ES-I3 (cell line): ENCODE measurements around the gene FARP1.

Source experiments
- H3K36me3 ChIP-seq: 2 replicates; pipeline ENCODE4 v1.6.1; 2013; ENCODE audit warnings: mild to moderate bottlenecking, low read length, control low read depth, moderate library complexity; ENCODE audit not compliant: insufficient read depth
- H3K4me1 ChIP-seq: 2 replicates; pipeline ENCODE4 v1.6.1; 2013; ENCODE audit warnings: mild to moderate bottlenecking, control low read depth, low read length; ENCODE audit not compliant: insufficient read depth
- H3K9ac ChIP-seq: 2 replicates; pipeline ENCODE4 v1.6.1; 2013; ENCODE audit warnings: low read depth, mild to moderate bottlenecking, low read length, moderate library complexity
- H3K9me3 ChIP-seq: 2 replicates; pipeline ENCODE4 v1.6.1; 2013; ENCODE audit warnings: mild to moderate bottlenecking, low read length, moderate library complexity; ENCODE audit not compliant: control insufficient read depth, insufficient read depth

Gene FARP1

DNA sequence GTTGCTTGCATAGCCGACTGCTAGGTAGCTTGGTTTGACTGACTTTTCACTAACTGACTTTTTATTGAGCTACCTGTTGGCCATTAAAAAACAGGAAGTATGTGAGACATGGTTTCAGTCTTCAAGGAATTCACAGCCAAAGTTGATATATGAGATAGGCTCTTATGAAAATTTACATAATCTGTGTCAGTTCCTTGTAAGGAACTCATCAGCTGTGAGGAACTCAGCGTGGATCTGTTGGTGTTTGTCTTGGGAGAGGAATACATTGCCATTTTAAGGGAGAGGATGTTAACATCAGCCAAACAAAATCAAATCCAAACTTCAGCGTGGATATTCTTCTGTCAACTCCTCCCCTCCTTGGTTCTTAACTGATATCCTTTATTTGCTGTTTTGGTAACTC is 32.1 kb downstream of the FARP1 start:
- Histone ChIP-seq H3K9me3 (no peaks in the 10 kb centered on the region), H3K9ac (no peak overlapping the region), H3K36me3 (0 out of 2 replicates have a peak, but pooled peaks cover 2% of the 10 kb centered on the region), H3K4me1 (peaks cover 41% of the 10 kb centered on the region)

DNA sequence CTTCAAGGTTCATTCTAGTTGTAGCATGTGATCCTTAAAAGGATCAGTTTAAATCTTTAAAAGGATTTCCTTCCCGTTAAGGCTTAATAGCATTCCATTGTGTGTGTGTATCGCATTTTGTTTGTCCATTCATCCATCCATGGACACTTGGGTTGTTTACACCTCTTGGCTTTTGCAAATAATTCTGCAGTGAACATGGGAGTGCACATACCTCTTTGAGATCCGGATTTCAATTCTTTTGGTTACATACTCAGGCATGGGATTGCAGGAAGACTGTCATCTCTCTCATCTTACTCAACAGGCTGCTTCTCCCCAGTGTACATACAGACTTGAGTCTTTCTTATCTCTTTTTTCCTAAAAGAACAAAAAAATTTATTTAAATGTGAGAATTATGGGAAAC is 32.9 kb downstream of the FARP1 start:
- 0 out of 2 replicates have a peak, but pooled peaks cover 2% of the 10 kb centered on the region for H3K36me3 ChIP-seq
- H3K9ac ChIP-seq = no peak overlapping the region
- H3K4me1 ChIP-seq = peaks cover 44% of the 10 kb centered on the region
- H3K9me3 ChIP-seq = no peaks in the 10 kb centered on the region

DNA sequence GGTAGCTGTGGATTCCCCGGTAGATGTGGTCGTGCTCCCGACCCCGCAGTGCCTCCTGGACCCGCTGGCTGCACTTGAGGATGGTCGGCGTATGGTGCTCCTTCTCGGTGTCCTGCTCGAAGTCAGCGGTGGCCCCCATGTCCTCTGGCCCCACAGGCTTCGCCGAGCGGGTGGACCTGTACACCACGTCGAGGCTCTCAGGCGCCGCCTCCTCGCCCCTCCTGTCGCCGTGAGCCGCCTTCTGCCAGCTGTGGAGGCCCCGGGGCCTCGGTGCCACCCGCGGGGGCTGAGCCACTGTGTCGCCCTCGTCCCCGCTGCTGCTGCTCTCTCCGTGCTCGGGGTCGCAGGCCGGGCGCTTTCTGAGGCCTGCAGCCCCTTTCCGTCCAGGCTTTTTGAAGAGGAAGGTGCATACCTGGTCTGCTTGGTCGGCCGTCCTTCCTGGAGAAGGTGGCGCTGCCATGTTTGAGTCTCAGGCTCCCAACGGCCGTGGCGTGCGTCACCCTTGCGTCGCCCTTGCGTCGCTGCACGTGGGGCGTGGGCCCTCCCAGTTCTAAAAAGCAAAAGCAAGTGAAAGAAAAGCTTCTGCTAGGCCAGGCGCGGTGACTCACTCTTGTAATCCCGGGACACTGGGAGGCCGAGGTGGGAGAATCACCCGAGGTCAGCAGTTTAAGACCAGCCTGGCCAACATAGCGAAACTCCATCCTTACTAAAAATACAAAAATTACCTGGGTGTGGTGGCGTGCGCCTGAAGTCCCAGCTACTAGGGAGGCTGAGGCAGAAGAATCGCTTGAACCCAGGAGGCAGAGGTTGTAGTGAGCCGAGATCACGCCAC is 34.1 kb downstream of the FARP1 start, which contains the start of gene RNF113B:
TSS of gene RNF113B (minus strand) at position 493 of the 832 bp plus-strand sequence. CDS start at position 460, 33 bp downstream.
- H3K36me3 ChIP-seq = no peaks in the 10 kb centered on the region
- H3K9me3 ChIP-seq = no peaks in the 10 kb centered on the region
- peaks cover 34% of the 10 kb centered on the region for H3K4me1 ChIP-seq
- no peak within 1 kb of the TSS for H3K9ac ChIP-seq

GRCh38 chr13:98180092-98180491 is 37.2 kb downstream of the FARP1 start:
- H3K4me1 ChIP-seq = peaks cover 6% of the 10 kb centered on the region; the same call in 1 of the 2 replicates
- no peaks in the 10 kb centered on the region for H3K36me3 ChIP-seq

GRCh38 chr13:98181111-98181815 is 38.4 kb downstream of the FARP1 start:
- Histone ChIP-seq H3K4me1 (peaks cover 4% of the 10 kb centered on the region; the same call in 1 of the 2 replicates), H3K9me3 (no peaks in the 10 kb centered on the region), H3K36me3 (no peaks in the 10 kb centered on the region), H3K9ac (no peak overlapping the region)

More at GRCh38 chr13:98180092-98180491, 37.2 kb downstream of the FARP1 start:
- Histone ChIP-seq H3K9me3 (no peaks in the 10 kb centered on the region), H3K9ac (no peak overlapping the region)

DNA sequence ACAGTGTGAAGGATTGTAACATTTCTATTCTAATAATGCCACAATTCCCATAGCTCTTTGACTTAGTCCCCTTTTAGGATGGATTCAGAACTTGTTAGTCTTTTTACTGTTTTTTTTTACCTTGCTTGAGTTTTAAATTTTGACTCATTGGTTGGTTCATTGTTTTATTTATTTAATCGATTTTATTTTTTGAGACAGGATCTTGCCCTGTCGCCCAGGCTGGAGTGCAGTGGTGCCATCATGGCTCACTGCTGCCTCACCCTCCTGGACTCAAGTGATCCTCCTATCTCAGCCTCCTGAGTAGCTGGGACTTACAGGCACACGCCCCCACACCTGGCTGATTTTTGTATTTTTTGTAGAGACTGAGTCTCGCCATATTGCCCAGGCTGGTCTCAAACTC is 39.3 kb downstream of the FARP1 start:
- no peaks in the 10 kb centered on the region for H3K36me3 ChIP-seq
- H3K9me3 ChIP-seq = no peaks in the 10 kb centered on the region
- H3K4me1 ChIP-seq = peaks cover 4% of the 10 kb centered on the region; the same call in 1 of the 2 replicates
- H3K9ac ChIP-seq = no peak overlapping the region

- H3K9me3 ChIP-seq = no peaks in the 10 kb centered on the region
- H3K4me1 ChIP-seq = peaks cover 4% of the 10 kb centered on the region; the same call in 1 of the 2 replicates
- H3K36me3 ChIP-seq = no peaks in the 10 kb centered on the region
- no peak overlapping the region for H3K9ac ChIP-seq
Measured at GRCh38 chr13:98182589-98182988, 39.7 kb downstream of the FARP1 start.

GRCh38 chr13:98184792-98185191 is 41.9 kb downstream of the FARP1 start:
- H3K4me1 ChIP-seq = peaks cover 8% of the 10 kb centered on the region; the same call in 1 of the 2 replicates

GRCh38 chr13:98187155-98187964 is 44.5 kb downstream of the FARP1 start:
- no peak overlapping the region for H3K9ac ChIP-seq
- no peaks in the 10 kb centered on the region for H3K9me3 ChIP-seq

More at GRCh38 chr13:98184792-98185191, 41.9 kb downstream of the FARP1 start:
- H3K9ac ChIP-seq = no peak overlapping the region
- no peaks in the 10 kb centered on the region for H3K36me3 ChIP-seq
- no peaks in the 10 kb centered on the region for H3K9me3 ChIP-seq

DNA sequence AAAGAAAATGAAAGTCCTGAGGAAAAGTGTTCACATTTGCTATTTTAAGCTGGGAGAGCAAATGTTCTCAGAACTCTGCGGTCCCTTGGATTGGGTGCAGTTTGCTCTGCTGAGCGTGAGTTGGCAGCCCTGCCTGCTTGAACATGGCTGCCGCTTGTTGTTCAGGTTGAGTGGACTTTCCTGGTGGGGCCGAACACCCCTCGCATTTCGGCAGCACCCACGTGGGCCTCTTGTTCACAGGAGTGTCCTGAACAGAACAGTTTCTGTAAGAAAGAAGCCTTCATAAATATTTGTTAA is 45.0 kb downstream of the FARP1 start:
- 0 out of 2 replicates have a peak, but pooled peaks cover 4% of the 10 kb centered on the region for H3K4me1 ChIP-seq
- no peaks in the 10 kb centered on the region for H3K36me3 ChIP-seq
- no peak overlapping the region for H3K9ac ChIP-seq
- no peaks in the 10 kb centered on the region for H3K9me3 ChIP-seq

More at GRCh38 chr13:98187155-98187964, 44.5 kb downstream of the FARP1 start:
- H3K36me3 ChIP-seq = no peaks in the 10 kb centered on the region
- H3K4me1 ChIP-seq = 0 out of 2 replicates have a peak, but pooled peaks cover 4% of the 10 kb centered on the region

- Histone ChIP-seq H3K9ac (no peak overlapping the region), H3K4me1 (0 out of 2 replicates have a peak, but pooled peaks cover 4% of the 10 kb centered on the region), H3K36me3 (no peaks in the 10 kb centered on the region), H3K9me3 (no peaks in the 10 kb centered on the region)
Measured at GRCh38 chr13:98188544-98189166, 45.8 kb downstream of the FARP1 start.

DNA sequence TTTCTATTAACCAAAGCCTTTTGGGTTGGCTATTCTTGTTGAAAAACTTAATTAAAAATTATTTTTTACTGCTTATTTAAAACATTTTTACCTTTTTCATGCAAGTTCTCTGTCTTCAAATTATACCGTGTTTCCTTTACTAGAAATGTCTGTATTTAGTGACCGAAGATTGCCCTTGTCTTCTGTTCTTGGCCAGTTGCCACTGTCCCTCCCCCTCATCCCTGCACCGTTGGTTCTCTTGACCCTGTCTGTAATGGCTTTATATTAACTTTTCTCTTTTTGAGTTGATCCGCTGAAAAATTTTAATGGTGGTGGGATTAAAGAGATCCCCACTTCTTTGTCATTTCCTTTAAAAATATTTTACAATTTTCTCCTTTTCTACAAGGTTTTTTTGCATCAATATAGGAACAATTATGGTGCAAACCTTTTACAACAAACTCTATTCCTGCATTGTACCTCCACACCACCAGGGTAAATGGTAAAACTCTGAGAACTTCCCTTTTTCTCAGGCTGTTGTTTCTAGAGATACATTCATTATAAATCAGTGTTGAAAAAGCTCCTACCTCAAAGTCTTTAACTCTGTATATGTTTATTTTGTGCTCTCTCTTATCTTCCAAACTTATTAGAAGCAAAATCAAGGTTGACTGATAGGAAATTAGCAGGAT is 47.1 kb downstream of the FARP1 start:
- Histone ChIP-seq H3K36me3 (no peaks in the 10 kb centered on the region), H3K9ac (no peak overlapping the region), H3K4me1 (peaks cover 9% of the 10 kb centered on the region; the same call in 1 of the 2 replicates), H3K9me3 (no peaks in the 10 kb centered on the region)

DNA sequence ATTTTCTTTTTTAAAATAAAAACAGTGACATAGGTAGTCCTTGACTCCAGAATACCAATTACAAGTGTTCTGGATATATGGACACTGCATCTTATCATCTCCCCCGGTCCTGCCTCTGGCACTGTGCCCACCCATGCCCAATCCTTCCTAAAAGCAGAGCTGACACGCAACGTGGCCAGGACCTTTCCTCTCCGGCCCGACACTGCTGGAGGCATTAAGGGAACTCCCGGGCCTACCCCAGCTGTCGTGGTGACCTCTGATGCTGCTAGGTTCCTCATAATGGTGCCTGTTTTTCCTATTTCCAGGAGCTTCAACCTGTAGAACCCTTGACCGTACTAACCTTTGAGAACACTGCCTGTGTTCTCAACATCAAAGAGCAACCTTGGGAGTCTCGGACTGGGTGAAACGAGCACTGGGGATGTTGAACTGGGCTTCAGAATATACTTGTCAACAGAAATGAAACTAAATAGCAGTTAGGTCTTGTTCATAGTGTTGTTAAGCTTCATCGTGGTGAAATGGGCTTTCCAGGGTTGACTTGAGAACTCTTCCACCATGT is 48.1 kb downstream of the FARP1 start:
- Histone ChIP-seq H3K9me3 (no peaks in the 10 kb centered on the region), H3K4me1 (peaks cover 15% of the 10 kb centered on the region; the same call in 1 of the 2 replicates), H3K9ac (no peak overlapping the region), H3K36me3 (no peaks in the 10 kb centered on the region)
